GM12865 (cell line): ENCODE measurements around the gene MOSMO.
A peak's percentile ranks its signal among the peaks of the same experiment; 100 is the strongest.
"Not testable (repeated sequence)": the region's sequence is repeated elsewhere in the genome, so short reads cannot be mapped to it uniquely, and the experiment has no call there.

ENCODE experiments used
- DNase-seq: peaks from one replicate; pipeline ENCODE4 v3.0.0; 2010; ENCODE audit warnings: low read depth
- H3K4me3 ChIP-seq: 2 replicates; pipeline ENCODE4 v1.5.1; 2011; ENCODE audit warnings: mild to moderate bottlenecking, low read depth, low read length, control low read depth
- TF ChIP-seq, protein P1 (sequence below): IDR thresholded peaks from 2 replicates; pipeline ENCODE4 v1.5.1; 2011; ENCODE audit warnings: low read length, control low read depth, low read depth, inconsistent platforms; ENCODE audit not compliant: insufficient read depth; ENCODE audit errors: missing control alignments

Gene MOSMO

DNA sequence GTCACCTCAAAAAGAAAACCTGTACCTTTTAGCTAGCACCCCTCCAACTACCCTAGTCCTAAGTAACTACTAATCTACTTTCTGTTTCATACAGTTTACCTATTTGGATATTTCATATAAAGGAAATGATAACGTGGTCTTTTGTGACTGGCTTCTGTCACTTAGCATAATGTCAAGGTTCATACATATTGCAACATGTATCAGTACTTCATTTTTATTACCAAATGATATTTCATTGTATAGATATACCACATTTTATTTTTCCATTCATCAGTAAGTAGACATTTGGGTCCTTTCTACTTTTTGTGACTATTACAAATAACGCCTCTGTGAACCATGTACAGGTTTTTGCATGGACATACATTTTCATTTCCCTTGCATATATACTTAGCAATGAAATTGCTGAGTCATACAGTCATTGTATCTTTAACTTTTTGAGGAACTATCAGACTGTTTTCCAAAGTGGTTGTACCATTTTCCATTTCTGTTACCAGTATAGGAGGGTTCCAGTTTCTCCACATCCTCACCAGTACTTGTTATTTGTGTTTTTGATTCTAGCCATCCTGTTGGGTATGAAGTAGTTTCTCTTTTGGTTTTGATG lies 23.7 kb downstream of the MOSMO start:
- H3K4me3 ChIP-seq = no peak overlapping the region
- DNase-seq = no peak
- TF ChIP-seq, protein P1, sequence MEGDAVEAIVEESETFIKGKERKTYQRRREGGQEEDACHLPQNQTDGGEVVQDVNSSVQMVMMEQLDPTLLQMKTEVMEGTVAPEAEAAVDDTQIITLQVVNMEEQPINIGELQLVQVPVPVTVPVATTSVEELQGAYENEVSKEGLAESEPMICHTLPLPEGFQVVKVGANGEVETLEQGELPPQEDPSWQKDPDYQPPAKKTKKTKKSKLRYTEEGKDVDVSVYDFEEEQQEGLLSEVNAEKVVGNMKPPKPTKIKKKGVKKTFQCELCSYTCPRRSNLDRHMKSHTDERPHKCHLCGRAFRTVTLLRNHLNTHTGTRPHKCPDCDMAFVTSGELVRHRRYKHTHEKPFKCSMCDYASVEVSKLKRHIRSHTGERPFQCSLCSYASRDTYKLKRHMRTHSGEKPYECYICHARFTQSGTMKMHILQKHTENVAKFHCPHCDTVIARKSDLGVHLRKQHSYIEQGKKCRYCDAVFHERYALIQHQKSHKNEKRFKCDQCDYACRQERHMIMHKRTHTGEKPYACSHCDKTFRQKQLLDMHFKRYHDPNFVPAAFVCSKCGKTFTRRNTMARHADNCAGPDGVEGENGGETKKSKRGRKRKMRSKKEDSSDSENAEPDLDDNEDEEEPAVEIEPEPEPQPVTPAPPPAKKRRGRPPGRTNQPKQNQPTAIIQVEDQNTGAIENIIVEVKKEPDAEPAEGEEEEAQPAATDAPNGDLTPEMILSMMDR = no peak

DNA sequence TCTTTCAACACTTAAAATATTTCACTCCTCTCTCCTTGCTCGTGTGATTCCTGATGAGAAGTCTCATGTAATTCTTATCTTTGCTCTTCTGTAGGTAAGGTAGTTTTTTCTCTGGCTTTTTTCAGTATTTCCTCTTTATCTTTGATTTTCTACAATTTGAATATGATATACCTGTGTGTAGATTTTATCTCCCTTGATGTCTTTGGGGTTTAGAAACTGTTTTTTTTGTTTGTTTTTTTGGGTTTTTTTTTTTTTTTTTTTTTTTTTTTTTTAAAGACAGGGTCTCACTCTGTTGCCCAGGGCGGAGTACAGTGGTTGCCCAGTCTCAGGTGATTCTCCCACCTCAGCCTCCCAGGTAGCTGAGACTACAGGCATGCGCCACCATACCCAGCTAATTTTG lies 26.6 kb downstream of the MOSMO start:
- H3K4me3 ChIP-seq = no peak overlapping the region
- TF ChIP-seq, protein P1 = no peak
- DNase-seq = no peak

DNA sequence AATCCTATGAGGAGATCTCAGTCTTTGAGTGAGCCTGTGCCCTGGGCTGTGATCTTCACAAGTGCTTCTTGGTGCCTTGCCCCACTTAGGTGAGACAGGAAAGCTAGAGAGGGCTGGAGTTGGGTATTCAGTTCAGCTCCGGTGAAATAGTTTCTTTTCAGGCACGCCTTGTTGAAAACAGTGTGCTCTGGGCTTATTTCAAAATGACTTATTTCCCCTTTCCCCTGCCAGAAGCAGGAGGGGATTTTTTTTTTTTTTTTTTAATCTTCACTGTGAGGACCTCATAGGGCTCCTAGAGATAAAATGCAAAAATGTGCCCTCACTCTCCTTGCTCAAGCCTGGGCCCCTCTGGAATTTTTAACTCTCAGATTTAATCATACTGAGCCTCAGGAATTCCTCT lies 27.2 kb downstream of the MOSMO start:
- H3K4me3 ChIP-seq = no peak overlapping the region
- DNase-seq = peak; percentile 68
- TF ChIP-seq, protein P1 = no peak

DNA sequence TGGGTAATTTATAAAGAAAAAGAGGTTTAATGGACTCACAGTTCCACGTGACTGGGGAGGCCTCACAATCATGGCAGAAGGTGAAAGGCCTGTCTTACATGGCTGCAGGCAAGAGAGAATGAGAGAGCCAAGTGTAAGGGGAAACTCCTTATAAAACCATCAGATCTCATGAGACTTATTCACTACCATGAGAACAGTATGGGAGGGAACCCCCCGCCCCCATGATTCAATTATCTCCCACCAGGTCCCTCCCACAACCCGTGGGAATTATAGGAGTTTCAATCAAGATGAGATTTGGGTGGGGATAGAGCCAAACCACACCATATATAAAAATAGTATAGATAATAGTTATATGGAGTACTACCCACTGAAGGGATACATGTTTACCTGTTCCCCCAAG lies 36.0 kb downstream of the MOSMO start:
- H3K4me3 ChIP-seq, DNase-seq: not testable (repeated sequence)

DNA sequence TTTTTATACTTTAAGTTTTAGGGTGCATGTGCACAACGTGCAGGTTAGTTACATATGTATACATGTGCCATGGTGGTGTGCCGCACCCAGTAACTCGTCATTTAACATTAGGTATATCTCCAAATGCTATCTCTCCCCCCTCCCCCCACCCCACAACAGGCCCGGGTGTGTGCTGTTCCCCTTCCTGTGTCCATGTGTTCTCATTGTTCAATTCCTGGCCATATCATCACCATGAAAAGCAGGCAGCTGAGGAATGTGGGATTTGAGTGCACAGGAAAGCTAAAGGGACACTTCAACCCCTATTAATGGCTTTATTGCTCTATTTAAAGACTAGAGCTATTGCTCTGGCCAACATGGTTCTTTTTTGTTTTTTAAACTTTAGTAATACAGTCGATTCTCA lies 38.0 kb downstream of the MOSMO start:
- H3K4me3 ChIP-seq, DNase-seq: not testable (repeated sequence)

DNA sequence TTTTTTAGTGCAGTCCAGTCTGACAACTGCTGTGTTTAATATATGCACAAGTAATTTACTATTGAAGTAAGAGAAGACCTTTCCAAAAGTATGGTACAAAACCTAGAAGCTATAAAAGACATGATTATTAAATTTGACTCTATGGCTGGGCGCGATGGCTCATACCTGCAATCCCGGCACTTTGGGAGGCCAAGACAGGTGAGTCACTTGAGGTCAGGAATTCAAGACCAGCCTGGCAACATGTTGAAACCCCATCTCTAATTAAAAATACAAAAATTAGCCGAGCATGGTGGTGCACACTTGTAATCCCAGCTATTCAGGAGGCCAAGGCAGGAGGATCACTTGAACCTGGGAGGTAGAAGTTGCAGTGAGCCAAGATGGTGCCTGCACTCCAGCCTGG lies 43.1 kb downstream of the MOSMO start:
- no peak for DNase-seq

DNA sequence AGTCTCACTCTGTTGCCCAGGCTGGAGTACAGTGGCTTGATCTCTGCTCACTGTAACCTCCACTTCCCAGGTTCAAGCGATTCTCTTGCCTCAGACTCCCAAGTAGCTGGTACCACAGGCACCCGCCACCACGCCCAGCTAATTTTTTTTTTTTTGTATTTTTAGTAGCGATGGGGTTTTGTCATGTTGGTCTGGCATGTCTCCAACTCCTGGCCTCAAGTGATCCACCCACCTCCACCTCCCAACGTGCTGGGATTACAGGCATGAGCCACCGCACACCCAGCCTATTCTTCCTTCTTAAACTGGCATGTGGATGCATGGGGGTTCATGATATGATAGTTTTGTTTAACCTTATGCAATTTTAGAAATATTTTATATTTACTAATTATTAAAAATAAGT lies 45.1 kb downstream of the MOSMO start:
- TF ChIP-seq, protein P1 = no peak
- H3K4me3 ChIP-seq = no peak overlapping the region
- no peak for DNase-seq

More for the DNA sequence above, 43.1 kb downstream of the MOSMO start:
- no peak overlapping the region for H3K4me3 ChIP-seq
- TF ChIP-seq, protein P1 = no peak

DNA sequence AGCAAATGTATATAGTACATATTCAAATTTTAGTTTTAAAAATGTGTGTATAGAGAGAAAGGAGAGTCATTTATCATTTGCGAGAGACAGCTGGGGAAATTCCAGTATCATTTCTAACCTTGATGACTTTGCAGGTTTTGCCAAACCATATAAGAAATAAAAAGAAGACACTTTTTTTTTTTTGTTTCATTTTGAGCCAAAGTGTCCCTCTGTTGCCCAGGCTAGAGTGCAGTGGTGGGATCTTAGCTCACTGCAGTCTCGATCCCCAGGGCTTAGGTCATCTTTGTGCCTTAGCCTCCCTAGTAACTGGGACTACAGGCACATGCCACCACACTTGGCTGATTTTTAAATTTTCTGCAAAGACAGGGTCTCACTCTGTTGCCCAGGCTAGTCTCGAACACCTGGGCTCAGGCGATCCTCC lies 46.0 kb downstream of the MOSMO start:
- no peak overlapping the region for H3K4me3 ChIP-seq
- peak; percentile 37 for DNase-seq
- TF ChIP-seq, protein P1 = no peak
